ENCODE results near the gene CANT1. TPM values are rescaled to one million over a fixed set of nuclear protein-coding genes. Genes with fewer than 3 reads are reported as not detected.

The CANT1 gene
- total RNA-seq, result 42.7 and 51.3 TPM in 2 replicates
- 35.1 TPM for polyA plus RNA-seq (2012)

DNA sequence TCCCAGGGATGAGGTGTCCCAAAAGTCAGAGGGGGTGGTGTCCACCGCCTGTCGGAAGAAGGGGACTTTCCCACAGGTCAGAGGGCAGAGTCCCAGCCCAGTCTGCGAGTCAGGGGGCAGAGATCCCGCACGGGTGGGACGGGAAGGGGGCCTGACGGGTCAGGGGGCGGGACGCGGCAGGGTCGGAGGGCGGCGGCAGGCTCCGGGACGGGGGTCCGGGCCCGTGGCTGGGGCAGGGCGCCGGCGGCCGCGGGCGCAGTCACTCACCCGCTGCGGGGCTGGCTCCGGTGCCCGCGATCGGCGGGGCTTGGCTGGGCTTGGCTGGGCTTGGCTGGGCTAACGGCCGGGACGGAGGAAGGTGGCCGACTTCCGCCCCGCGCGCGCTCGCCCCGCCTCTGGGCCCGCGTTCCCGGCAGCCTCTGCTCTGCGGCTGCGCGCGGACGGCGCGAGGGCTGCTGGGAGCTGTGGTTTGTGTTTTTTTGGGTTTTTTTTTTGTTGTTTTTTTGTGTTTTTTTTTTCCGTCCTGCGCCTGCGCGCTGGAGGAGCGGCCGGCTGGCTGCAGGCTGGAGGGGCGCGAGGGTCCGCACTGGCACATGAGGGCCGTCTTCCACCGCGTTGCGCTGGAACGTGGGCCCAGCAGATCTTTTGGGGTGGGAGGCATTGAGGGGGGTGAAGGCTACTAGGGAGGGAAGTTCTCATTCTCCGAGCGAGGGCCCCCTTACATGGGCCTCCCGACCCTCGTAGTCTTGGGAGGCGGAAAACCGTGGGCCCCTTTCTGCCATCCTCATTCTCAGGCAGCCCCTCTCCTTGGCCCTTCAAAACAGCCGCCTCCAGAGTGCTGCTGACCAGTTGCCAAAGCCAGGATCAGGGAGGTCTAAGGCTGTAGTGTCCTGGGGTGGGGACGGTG is at the start of gene CANT1:
TSS of gene CANT1 (minus strand) at position 368 of the 907 bp plus-strand sequence. CDS start 12,142 bp downstream, outside the sequence.
- DNase-seq (ENCODE audit: low read depth), result peak; percentile 81

GRCh38 chr17:79057737-79058385 is 48.3 kb upstream of the CANT1 start:
- DNase-seq (ENCODE audit: low read depth), result no peak

GRCh38 chr17:79055197-79055596 is 45.6 kb upstream of the CANT1 start:
- no peak for DNase-seq (ENCODE audit: low read depth)

GRCh38 chr17:79054200-79054960 is 44.8 kb upstream of the CANT1 start:
- no peak for DNase-seq (ENCODE audit: low read depth)

GRCh38 chr17:79053251-79053925 is 43.8 kb upstream of the CANT1 start:
- peak; percentile 55 for DNase-seq (ENCODE audit: low read depth)

DNA sequence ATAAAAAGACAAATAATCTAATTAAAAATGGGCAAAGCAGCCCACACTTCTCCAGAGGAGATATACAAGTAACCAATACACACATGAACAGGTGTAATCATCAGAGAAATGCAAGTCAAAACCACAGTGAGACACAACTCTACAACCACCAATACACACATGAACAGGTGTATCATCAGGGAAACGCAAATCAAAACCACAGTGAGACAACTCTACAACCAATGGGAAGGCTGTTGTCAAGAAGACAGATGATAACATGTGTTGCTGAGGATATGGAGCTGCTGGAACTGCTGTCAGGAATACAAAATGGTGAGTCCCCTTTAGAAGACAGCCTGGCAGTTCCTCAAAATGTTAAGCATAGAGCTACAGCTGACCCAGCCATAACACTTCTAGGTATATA is 42.6 kb upstream of the CANT1 start:
- peak; percentile 92 for DNase-seq (ENCODE audit: low read depth)

GRCh38 chr17:79051306-79051705 is 41.7 kb upstream of the CANT1 start:
- no peak for DNase-seq (ENCODE audit: low read depth)

DNA sequence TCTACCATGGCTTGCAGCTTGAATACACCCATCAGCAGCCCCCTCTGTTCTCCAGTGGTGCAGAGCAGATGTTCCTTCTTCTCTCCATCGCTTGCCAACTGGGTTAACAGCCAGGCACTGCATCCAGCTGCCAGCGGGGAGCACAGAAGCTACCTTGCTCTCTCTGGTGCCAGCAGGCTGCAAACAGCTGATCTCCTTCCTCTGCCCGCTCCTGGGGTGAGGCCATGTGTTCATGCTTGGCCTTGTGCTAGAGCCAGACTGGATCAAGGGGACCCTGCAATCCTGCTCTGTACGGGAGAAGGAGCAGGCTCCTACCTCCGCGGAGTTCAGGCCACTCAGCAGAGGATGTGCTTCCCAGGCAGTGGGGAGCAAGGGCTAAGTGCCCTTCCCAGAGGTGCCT is 41.0 kb upstream of the CANT1 start:
- DNase-seq (ENCODE audit: low read depth), result peak; percentile 37

DNA sequence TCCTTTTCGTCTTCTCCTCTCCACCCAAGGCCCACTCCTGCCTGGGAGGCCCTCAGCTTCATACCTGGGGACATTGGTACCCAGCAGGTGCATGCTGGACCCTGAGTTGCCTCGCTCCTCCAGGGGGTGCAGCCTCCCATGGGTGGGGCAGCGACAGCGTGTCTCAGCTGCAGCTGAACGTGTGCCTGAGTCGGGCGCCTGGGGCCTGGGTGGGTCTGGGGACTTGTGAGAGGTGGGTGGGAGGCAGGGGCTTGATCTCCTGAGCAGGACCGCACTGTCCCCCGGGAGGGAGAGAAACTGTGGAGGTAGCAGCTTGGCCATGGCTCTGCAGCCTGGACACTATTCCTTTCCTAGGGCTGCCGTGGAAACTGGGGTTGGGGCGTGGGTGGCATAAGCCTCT is 40.3 kb upstream of the CANT1 start:
- DNase-seq (ENCODE audit: low read depth), result no peak

- DNase-seq (ENCODE audit: low read depth), result no peak
Observed at GRCh38 chr17:79048826-79049755, 39.5 kb upstream of the CANT1 start.

GRCh38 chr17:79047923-79048825 is 38.6 kb upstream of the CANT1 start:
- peak; percentile 60 for DNase-seq (ENCODE audit: low read depth)

DNA sequence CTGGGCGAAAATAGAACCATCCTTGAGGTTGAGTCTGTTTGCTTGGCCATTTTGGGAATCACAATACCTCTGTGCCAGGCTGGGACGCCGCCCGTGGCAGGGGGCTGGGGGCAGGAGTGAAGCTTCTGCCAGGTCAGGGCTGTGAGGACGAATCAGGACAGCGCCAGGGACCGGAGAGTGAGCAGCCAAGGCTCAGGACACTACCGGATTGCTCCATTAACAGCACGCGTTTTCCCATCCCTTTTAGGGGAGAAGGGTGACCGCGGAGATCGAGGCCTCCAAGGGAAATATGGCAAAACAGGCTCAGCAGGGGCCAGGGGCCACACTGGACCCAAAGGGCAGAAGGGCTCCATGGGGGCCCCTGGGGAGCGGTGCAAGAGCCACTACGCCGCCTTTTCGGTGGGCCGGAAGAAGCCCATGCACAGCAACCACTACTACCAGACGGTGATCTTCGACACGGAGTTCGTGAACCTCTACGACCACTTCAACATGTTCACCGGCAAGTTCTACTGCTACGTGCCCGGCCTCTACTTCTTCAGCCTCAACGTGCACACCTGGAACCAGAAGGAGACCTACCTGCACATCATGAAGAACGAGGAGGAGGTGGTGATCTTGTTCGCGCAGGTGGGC is 37.8 kb upstream of the CANT1 start:
- DNase-seq (ENCODE audit: low read depth), result no peak

DNA sequence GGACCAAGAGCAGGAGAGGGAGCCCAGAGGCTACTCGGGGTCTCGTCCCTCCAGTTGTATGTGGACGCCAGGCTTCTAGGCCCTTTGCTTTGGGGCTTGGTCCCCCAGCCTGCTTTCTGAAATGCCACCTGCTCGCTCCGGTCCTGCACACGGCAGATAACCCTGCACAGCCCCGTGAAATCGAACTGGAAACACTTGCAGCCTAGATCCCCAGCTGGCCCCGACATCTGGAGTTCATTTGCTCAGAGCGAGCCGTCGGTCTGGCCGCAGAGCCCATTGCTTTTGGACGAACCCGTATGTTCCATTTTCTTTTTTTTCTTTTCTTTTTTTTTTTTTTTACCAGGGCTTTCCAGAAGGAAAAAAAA is 37.3 kb upstream of the CANT1 start:
- DNase-seq (ENCODE audit: low read depth), result no peak

DNA sequence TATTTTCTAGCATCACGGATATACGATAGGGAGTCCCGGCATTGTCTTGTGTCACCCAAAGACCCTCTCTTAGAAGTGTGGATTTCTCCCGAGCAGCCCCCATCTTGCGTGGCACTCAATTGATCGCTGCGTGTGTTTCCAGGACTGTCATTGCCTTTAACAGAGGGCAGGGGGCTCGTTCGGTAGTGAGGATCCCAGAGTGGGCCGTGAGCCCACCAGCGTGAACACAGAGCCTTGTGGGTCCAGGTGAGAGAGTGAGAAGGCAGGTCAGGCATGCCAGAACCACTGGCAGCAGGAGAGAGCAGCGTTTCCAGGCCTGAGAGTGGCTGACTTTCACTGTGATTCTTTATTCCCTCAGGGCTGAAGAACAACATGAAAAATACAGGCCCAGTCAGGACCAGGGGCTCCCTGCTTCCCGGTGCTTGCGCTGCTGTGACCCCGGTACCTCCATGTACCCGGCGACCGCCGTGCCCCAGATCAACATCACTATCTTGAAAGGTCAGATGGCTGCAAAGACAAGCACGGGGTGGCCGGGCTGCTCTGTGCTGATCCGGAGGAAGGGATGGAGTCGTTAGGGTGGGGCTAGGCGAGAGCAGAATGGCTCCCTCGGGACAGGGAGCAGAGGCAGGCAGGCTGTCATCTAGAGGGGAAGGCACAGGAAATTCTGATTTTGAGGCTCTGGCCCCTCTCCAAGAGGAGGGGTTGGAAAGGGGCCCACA is 36.8 kb upstream of the CANT1 start:
- no peak for DNase-seq (ENCODE audit: low read depth)

DNA sequence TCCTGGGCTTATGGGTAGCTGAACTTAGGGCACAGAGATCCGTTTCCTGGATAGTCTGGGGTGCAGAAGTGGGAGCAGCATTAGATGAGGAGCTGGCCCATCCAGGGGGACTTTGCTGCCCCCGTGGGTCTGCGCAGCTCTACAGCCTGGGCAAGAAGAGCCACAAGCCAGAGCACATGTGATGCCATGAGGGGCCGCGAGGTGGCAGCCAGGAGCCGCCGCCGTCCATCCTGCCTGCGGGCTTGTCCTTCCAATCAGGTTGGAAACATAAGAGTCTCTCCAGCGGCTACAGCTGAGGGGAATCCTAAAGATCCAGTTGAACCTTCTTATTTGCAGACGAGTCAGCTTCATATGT is 36.3 kb upstream of the CANT1 start:
- DNase-seq (ENCODE audit: low read depth), result peak; percentile 75

DNA sequence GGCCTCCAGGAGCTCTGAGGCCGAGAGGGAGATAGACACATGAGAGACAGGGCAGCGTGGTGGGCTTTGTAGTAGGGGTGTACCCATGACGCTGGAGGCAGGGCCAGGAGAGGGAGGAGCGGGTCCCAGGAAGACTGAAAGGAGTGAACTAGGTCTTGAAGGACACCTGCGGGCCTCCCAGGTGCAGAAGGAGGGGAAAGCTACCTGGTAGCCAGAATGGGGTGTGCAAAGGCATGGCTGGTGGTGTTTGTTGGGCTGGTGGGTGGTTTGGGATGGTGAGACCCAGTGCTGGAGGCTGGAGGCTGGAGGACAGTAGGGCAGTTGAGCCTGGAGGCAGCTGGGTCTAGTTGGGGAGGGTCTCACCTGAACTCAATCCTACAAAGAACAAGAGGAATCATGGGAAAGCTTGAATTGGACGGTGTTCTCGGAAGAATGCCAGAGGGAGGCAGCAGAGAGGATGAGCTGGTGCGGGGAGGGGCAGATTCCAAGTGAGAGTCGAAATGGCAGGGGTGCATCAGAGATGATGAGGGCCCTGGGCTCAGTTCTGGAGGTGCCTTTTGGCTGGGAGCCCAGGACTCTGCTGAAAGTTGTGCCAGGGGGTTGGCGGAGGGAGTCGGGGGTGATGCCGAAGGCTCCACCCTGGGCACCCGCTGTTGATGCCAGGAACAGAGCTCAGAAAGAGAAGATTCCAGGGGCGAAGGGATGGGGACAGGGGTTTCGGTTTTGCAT is 35.6 kb upstream of the CANT1 start:
- DNase-seq (ENCODE audit: low read depth), result no peak

- DNase-seq (ENCODE audit: low read depth), result no peak
Observed at GRCh38 chr17:79044462-79044861, 34.9 kb upstream of the CANT1 start.
